ENCODE measurements around the gene DOCK2. TPM values are rescaled to one million over a fixed set of nuclear protein-coding genes. Genes with fewer than 3 reads are reported as not detected.
A peak's percentile ranks its signal among the peaks of the same experiment; 100 is the strongest.
"Not testable (repeated sequence)": the region's sequence is repeated elsewhere in the genome, so short reads cannot be mapped to it uniquely, and the experiment has no call there.

The DOCK2 gene
- total RNA-seq, 1 donor from 2014 or later: 21.6 TPM

DNA sequence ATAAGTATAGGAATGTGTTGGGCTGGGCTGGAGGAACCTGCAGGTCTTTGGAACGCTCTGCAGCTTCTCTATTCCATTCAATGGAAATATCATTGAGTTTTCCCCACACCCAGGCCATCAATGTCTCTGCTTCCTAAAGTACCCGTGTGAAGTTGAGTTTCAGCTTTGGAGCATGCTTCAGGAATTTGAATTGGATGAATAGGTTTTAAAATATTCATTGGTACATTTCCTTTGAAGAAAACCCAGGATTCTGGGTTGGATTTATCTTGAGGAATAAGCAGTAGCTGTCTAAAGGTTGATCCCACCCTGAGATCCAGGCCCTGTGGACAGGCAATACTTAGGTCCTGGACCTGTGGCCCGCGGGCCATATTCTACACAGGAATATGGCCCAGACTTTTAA, 306.0 kb downstream of the DOCK2 start:
- no peak for DNase-seq (ENCODE audit: low spot score)

DNA sequence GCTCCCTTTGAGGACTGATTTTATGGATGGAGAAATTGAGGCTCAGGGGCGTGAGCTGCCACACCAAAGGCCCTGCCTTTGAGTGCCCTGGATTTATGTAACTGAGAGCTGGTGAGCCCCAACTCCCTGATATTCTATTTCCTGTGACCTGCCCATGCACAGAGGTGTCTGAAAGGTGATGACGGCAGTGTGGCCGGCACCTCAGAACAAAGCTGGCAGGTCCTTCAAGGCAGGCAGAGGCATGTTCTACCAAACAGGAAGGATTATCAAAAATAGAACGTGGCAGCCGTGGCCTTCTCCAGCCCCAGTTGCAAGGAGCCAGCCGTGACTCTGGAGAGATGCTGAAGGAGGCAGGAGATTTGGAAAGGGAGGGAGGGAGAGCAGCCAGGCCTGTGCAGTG, 307.0 kb downstream of the DOCK2 start:
- no peak for DNase-seq (ENCODE audit: low spot score)

DNA sequence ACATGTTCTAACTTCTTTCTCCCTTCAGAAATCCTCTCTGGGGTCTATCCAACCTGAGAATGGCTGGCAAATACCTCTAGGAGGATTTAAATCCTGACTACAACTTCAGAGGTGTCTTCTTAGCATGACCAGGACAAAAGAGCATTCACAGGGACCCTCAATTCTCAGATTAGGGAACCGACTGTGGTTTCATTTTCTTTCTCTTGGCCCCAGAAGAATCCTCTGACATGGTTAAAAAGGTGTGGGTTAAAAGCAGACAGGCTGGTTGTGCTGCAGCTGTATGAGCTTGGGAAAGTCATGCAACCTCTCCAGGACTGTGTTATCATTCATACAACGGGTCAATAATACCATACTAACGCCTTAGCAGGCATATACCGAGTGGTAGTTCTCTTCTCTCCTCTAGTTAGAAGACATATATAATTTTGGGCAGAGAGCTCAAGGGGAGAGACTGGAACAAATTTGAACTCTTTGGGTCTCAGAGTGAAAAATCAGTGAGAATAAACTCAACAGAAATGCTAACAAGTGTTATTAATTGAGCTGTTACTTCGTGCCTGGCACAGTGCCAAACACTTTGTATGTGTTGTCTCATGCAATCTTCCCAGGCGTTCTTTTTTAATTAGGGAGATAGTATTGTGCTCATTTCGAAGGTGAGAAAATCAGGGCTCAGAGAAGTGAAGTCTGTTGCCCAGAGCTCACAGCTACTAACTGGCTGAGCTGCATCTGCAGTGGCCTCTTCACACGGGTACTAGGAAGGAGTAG, 308.0 kb downstream of the DOCK2 start:
- DNase-seq (ENCODE audit: low spot score): no peak

DNA sequence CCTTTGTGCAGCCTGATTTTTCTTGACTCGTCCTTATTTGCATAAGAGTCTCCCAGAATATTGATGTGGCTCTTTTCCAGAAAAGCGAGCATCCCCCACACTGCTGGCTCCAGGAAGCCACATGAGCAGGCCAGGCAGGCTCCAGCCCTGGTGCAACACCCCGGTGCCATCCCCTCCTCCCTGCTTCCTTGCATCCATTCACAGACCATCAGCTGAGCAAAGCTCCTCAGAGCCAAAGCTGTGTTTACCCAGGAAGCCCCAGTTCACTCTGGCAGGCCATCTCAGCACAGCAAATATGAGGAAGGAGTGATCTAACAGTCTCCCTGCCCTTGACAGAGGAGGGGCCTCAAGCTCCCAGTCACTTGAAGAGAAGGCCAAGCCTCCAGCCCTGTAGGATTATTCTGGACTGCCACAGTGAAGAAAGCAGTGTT, 308.8 kb downstream of the DOCK2 start:
- DNase-seq (ENCODE audit: low spot score): peak; percentile 86

DNA sequence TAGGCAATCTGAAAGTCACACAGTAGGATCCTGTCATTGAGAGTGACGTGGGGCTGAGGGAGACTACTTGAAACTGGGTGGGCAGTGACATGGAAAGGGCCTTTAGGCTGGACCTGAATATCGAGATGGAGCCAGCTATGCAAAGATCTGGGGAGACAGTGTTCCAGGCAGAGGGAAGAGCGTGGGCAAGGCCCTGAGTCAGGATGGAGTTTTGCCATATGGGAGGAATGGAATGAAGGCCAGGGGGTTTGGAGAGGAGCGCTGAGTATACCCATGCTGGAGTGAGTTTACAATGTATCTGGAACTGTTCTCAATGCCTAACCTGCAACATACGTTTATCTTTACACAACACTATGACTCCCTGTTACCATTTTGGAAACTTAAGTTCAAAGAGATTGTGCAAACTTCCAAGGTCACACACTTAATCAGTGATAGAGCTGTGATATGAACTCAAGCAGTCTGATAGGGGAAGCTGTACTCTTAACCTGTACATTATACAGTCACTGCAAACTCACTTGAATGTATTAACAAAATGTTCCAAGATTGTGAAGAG, 309.7 kb downstream of the DOCK2 start:
- no peak for DNase-seq (ENCODE audit: low spot score)

DNA sequence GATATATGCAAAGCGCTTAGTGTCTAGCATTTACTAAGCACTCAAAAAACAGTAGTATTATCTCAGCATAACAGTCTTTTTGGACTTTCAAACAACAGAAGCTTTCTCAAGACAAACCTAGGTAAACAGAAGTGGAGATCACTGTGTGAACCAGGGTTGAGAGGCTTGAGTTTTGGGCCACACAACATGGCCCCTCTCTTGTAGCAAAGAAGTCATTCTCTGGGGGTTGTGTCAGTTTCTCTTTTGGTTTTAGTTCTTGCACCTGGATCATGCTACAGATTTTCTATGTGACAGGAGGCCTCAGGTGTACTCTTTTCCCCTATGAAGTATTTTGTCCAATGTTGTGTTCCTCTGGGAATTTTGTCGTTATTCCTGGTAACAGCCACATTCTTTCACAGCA, 313.3 kb downstream of the DOCK2 start:
- DNase-seq (ENCODE audit: low spot score): no peak

DNA sequence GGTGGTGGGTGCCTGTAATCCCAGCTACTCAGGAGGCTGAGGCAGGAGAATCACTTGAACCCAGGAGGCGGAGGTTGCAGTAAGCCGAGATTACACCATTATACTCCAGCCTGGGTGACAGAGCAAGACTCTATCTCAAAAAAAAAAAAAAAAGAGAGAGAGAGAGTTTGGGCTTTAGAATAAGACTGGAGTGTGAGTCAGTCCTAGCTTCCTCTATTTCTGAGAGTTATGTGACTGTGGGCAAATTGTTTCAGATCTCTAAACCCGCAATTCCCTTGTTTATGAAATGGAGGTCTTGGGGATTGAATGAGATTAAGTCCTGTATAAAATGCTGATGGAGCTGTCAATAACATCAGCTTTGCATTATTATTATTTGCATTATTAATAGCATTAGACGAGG, 316.1 kb downstream of the DOCK2 start:
- not testable (repeated sequence) for DNase-seq (ENCODE audit: low spot score)

DNA sequence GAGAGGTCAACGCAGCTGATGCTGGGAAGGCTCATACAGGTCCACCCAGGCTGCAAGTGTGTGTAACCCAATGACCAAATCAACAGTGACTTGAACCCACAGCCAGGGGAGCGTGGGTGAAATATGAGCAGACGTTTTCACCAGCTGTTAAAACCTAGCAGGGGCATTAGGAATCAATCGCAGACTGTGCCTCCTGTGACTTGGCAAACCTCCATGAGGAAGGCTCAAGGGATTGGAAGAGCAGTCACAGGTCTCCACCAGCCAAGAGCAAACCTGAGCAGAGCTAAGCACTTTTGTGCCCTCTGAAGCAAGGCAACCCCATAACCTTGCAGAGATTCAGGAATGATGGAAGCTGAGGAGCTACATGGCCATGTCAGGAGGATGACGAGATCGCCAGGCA, 317.7 kb downstream of the DOCK2 start:
- peak; percentile 21 for DNase-seq (ENCODE audit: low spot score)

DNA sequence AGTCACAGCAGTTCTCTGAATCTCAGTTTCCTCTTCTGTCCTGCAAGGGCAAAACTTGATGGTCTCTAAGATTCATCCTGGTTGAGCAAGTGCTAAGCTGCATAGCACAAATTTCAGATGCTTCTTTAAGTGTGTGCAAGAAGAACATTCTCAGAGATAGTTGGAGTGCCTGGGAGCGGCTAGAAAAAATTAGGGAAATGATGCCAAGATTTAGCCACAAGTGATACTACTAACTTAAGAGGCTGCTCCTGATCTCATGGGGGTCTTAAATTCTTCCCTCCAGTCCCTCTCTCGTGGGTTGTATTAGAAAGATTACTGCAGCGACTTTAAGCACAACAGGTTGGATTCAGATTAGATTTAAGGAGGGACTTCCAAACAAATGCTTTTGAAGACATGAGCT, 319.1 kb downstream of the DOCK2 start:
- no peak for DNase-seq (ENCODE audit: low spot score)

DNA sequence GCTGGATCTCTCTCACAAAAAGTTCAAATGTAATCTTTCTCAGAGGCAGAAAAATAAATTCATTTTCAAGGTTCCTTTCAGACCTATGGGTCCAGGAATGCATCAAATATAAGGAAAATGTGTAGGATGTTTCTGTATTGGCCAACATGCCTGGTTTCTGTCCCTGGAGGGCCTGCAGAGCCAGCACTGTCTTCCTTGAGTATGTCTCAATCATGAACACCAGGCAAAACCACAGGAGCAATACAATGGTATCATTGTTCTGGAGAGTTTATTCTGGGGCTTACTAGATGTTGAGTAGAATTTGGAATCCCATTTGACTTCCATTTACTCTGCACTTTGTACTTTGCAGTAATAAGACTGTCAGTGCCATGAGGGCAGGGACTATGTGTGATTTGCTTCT, 319.7 kb downstream of the DOCK2 start:
- no peak for DNase-seq (ENCODE audit: low spot score)

DNA sequence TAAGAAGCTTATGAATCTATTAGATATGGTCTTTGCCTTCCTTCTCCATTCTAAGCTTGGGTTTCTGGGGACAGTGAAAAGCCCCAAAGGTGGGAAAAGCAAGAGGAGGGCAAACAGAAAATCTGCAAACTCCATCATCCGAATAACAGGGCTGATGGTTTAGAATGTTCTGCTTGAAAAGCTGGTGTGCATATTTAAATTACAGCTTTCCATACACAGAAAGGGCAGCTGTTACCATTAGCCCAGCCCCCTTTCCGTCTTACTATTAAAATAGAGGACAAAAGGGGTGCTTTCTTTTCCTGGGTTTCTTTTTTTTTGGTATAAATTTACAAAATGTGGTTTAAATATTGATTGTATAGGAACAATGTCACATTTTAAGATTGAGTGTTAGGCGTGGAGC, 321.2 kb downstream of the DOCK2 start:
- no peak for DNase-seq (ENCODE audit: low spot score)

DNA sequence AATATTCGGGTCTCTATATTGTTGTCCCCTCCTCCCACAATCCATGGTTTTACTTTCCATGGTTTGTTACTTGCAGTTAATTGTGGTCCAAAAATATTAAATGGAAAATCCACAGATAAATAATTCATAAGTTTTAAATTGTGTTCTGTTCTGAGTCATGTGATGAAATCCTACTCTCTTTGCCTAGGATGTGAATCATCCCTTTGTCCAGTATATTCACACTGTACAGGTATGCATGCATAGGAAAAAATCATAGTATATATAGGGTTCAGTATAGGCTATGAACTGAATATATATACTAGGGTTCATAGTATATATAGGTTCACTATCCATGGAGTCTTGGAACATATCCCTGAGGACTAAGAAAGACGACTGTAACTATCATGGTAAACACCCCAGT, 323.6 kb downstream of the DOCK2 start:
- no peak for DNase-seq (ENCODE audit: low spot score)

DNA sequence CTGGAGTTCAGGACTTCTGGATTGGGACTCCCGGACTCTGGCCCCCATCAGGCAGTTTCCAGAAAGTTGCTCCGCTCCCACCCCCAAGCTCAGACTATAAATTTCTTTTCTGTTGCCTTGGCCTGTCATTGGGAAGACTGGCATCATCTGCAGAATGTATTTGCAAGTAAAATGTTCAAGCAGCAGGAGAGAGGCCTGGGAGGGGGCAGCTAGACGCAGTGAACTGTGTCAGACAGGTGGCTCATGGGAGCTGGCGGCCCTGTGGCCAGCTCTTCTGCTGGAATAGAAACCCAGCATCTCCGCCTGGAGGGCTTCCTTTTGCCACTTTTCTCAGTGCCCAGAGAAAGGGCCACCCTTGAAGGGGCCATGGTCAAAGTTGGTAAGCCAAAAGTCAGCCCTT, 327.2 kb downstream of the DOCK2 start:
- no peak for DNase-seq (ENCODE audit: low spot score)

DNA sequence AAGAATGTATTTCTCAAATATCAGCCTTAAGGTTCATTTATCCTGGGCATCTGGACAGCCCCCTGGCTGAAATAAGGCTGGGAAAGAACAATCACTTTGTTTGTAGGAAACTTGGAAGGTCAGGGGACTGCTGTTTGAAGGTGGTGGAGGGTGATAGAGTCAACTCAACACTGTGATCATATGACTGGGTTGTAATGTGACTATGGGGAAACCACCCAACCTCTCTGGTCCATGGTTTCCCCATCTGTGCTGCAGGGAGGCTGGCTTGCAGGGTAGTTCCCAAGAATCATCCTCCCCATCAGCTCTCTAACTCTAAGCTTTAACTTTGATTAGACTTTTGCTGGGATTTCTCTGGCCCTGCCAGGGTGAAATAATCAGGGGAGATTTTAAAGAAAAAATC, 333.3 kb downstream of the DOCK2 start:
- DNase-seq (ENCODE audit: low spot score): no peak

DNA sequence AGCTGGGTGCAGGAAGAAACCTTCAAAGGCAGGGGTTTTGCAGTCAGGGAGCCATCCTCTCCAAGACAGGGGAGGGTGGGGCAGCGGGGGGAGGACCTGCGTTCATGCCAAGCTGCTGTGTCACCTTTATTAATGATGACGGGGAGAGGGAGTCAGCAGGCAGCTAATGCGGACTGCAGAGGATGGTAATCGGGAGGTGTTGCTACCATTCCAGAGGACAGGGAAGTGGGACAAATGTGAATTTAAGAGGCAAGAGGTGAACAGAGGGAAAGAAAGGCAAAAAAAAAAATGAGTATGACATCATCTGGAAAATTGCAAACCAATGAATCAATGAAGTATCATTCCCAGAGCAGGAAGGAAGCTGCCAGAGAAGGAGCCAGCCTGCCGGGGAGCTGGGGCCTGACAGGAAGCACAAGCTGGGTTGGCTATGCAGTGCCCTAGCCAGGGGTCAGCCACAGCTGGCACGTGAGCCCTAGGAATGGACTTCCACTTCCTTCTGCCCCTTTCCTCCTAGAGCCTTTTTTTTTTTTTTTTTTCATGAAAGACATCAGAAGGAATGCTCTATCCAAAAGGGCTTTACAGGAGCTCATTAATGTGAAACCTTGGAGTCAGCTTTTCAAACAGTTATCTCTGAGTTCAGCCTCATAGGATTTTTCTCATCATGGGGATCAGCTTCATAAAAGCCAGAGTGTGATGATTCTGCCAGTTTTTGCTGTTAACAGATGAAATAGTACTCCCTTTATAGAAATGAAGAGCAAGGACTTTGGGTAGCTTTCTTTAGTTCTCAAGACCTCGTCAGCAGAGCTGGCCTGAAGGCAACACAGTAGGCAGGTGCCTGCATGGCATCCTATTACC, 334.1 kb downstream of the DOCK2 start:
- peak; percentile 21 for DNase-seq (ENCODE audit: low spot score)

DNA sequence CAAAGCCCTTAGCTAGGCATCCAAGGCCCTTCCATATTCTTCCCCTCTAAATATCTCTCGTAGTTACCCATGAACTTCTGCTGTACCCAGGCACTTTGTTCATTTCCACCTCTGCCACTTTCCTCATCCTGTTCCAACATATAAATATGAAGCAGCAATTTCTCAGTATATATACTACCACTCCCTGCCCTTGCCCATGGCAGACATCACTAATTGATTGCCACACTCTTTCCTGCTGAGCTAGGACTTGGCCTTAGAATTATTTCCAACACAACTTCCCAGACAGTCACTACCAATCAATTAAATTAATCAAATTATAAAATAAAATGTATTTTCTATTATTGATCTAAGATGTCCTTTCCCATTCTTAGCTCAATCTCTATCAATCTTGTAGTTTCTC, 334.7 kb downstream of the DOCK2 start:
- no peak for DNase-seq (ENCODE audit: low spot score)

DNA sequence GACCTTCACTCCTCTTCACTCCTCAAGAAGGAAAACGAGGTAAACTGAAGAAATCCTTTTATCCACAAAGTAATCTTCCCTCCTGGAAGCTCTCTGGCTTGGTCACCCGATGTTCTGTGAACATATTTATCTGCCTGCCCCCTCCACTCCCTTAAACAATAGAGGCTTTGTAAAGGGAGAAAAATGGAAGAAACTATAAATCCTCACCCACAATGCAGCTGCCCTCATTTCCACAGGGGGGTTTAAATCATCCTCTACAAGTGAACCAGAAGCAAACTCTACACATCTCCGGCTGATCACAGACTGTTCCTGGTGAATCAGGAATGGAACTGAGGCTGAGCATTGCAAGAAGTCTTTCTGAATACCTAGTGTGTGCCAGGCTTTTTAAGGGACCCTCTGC, 336.0 kb downstream of the DOCK2 start:
- no peak for DNase-seq (ENCODE audit: low spot score)

DNA sequence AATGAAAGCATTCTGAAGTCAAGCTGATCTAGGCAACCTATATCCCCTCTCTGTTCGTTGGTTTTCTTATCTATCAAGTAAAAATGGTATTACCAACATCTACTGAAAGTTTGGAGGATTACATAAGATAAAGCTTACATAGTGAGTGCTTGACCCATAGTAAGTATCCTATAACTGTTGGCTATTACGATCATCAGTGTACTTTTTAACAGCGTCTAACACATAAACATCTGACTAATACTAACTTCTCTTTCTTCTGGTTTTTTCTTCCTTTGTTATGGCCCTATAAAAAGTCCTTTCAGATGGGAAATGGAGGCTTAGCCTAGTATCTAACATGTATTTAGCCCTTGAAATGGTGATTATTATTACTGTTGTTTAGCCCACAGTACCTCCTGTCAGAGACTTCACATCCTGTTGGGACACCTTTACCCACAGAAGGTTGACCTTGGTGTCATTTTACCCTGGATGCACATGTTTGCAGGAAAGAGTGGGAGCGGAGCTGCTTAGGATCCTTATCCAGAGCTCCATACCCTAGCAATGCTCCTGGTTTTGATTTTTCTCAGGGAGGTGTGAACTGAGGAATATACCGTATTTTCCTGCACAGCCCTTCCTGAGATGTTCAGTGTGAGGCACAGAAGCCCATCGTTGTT, 337.2 kb downstream of the DOCK2 start:
- DNase-seq (ENCODE audit: low spot score): no peak

DNA sequence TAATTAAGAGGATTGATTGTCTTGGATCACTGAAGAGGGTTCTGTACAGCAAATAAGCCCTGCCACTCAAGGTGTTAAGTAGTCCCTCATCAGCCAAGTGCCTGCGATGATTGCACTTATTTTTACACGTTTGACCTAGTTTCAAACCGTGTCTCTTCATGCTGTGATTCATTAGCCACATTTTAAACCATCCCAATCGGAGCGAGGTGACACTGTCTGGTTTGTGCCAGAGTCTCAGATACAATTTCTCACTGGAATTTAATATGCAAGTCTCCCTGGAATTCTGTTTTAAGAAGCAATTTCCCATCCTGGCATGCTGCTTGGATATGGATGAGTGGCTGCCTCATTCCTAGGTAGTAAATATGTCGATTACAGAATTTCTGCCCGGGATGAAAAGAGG, 341.6 kb downstream of the DOCK2 start:
- DNase-seq (ENCODE audit: low spot score): no peak

DNA sequence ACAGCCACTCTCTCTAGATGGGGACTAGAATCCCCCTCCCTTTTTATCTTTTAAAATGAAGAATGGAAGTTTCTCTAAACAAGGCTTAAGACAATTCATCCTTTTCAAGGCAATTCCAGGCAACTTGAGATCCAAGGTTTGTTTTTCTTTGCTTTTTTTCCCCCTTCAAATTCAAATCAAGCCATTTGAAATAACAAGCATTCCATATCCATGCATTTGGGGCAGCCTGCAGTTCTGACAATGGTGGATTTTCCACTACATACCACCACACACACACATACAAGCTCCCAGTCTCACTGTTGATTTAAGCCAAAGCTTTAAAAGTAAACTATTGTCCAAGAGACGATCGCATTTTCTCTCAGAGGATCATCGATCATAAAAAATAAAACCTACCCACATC, 342.8 kb downstream of the DOCK2 start:
- DNase-seq (ENCODE audit: low spot score): no peak

DNA sequence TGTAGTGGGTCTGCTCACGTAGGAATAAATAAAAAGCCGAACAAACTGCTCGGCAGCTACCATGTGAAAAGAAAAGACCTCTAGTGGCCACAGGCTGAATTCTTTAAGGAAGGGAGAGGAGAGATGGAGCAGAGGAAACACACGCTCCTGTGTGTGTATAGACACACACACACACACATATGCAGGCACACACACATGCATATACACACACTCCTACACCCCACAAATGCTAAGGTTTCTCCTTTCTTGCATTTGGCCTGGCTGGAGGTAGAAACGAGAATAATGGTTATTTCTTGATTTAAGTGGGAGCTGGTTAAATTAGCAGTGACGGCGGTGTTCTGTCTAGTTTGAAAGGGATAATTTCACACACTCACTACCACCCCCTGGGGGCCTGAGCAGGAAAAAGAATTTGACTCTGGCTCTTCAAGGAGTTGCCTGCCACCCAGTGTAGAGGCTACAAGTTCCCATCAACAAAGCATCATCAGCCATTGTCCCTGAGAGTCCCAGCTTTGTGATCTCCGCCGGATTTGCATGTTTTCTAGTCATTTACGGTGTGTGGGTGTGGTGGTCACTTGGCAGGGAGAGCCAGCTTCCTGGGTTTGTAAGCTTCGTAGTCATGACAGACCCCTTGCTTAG, 343.5 kb downstream of the DOCK2 start, which contains the start of gene INSYN2B:
Gene INSYN2B (minus strand): TSS at position 78 of the 636 bp plus-strand sequence. CDS start 96,597 bp downstream, outside the sequence.
- peak; percentile 76 for DNase-seq (ENCODE audit: low spot score)

DNA sequence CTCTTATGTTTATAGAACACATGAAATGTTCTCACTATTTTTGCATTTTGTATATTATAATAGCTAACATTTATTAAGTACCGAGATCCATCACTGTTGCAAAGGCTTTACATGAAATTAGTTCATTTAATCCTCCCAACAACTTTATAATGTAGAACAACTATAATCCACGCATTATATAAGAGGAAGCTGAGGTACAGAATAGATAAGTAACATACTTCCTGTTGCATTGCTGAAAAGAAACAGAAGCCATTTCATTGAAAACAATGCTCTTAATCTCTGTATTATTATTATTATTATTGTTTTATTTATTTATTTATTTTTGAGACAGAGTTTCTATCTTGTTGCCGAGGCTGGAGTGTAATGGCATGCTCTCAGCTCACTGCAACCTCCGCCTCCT, 351.1 kb downstream of the DOCK2 start:
- DNase-seq (ENCODE audit: low spot score): no peak
